ENCODE results near the gene LRRC8D. TPM values are rescaled to one million over a fixed set of nuclear protein-coding genes. Genes with fewer than 3 reads are reported as not detected.
A peak's percentile ranks its signal among the peaks of the same experiment; 100 is the strongest.

Gene LRRC8D
- total and polyA plus RNA-seq, 9 of the 15 experiments (the other 6 are each of a cell fraction or from before 2014, with no cell fraction given), result 3.4 to 53.9 (median 15.9) TPM

GRCh38 chr1:89834083-89834704 is 13.4 kb downstream of the LRRC8D start (continued):
- TF ChIP-seq BRF2 (IDR thresholded peaks at IDR 0.05; ENCODE audit: borderline replicate concordance, insufficient read depth, insufficient read length) (no peak), NBN (IDR thresholded peaks at IDR 0.05; ENCODE audit: low read depth) (no peak), ZNF76 (CRISPR knock-in tag; IDR thresholded peaks at IDR 0.05; ENCODE audit: borderline replicate concordance) (no peak), CEBPB (tag; IDR thresholded peaks at IDR 0.05) (0 out of 2 replicates have a peak, but pooled peaks have one; percentile 8), MEF2D (tag; conservative IDR thresholded peaks at IDR 0.05; ENCODE audit: low read depth) (no peak), PBX2 (CRISPR knock-in tag; IDR thresholded peaks at IDR 0.05; ENCODE audit: low read depth) (no peak), PBX2 (tag; conservative IDR thresholded peaks at IDR 0.05; ENCODE audit: low read depth) (no peak), ZBTB43 (CRISPR knock-in tag; IDR thresholded peaks at IDR 0.05) (no peak), CHD7 (IDR thresholded peaks at IDR 0.05; ENCODE audit: low read depth, low read length) (no peak), KDM1A (IDR thresholded peaks at IDR 0.05) (peak; percentile 39 to 72; a peak in 3 of 4 replicates)
